Measurements from ENCODE around the gene BRCA1.

Gene BRCA1

DNA sequence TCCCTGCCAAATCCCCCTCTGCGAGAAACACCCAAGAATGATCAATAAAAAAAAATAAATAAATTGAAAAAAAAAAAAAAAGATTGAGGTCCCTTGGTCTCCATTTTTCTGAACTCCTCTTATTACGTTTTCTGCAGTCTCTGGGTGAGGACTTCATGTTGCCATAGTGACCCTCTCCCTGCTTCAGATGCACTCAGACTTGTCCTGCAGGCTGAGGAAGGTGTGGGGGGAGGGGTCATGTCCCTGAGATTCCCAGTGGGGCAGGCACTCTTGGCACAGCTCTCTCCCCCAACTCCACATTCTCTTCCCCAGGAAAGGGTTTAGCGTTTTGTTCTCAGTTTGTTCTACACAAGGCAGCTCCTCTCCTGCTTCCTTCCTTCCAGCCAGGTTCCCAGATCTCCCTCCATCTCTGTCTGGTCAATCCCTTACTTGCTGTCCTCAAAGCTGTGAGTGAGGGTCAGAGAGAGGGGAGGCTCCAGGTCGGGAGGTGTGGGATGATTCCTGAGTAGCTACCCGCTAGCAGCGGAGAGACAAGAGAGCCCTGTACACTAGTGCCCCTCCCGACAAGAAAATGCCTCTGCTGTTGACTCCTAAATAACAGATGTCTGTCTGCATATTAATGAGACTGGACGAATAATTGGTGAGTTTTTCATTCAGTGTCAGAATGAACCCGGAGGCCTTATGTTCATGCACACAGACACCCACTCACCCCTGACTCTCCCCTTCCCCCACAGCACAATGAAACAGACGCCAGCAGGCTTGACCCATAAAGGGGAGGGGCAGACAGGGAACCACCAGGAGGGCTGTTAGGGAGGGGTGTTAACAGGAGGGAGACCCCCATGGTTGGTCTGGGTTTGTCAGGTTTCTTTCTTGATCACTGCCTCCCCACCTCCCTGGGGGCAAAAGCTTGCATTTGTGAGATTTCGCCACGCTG, 90.9 kb downstream of the BRCA1 start:
- DNase-seq (ENCODE audit: low read depth in 2 of 2): no peak
- no peak overlapping the region for H3K4me3 ChIP-seq (replicated peaks in 1 of 2; ENCODE audit: low read depth in 2 of 2, low read length in 2 of 2)
- TF ChIP-seq, protein P1, sequence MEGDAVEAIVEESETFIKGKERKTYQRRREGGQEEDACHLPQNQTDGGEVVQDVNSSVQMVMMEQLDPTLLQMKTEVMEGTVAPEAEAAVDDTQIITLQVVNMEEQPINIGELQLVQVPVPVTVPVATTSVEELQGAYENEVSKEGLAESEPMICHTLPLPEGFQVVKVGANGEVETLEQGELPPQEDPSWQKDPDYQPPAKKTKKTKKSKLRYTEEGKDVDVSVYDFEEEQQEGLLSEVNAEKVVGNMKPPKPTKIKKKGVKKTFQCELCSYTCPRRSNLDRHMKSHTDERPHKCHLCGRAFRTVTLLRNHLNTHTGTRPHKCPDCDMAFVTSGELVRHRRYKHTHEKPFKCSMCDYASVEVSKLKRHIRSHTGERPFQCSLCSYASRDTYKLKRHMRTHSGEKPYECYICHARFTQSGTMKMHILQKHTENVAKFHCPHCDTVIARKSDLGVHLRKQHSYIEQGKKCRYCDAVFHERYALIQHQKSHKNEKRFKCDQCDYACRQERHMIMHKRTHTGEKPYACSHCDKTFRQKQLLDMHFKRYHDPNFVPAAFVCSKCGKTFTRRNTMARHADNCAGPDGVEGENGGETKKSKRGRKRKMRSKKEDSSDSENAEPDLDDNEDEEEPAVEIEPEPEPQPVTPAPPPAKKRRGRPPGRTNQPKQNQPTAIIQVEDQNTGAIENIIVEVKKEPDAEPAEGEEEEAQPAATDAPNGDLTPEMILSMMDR (IDR thresholded peaks at IDR 0.05; ENCODE audit: low read depth, low read length): no peak

DNA sequence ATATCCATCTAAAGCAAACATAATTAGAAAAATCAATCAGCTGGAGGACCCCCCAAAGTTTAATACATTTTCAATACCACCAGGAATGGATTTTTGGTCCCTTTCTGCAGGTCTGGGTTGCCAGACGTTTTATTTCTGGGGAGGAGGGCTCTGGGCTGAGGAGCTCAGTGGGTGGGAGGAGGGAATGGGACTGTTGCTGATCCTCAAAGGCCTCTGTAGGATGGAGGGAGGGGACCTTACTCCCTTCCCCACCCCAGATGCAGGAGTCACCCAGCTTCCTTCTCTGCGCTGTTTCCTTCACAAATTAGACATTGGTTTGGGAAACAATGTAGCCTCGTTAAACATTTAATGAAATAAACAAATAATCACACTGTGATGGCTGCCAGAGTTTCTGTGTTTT, 93.5 kb downstream of the BRCA1 start:
- H3K4me3 ChIP-seq (replicated peaks in 1 of 2; ENCODE audit: low read depth in 2 of 2, low read length in 2 of 2): no peak overlapping the region
- TF ChIP-seq, protein P1 (IDR thresholded peaks at IDR 0.05; ENCODE audit: low read depth, low read length): no peak
- no peak for DNase-seq (ENCODE audit: low read depth in 2 of 2)

DNA sequence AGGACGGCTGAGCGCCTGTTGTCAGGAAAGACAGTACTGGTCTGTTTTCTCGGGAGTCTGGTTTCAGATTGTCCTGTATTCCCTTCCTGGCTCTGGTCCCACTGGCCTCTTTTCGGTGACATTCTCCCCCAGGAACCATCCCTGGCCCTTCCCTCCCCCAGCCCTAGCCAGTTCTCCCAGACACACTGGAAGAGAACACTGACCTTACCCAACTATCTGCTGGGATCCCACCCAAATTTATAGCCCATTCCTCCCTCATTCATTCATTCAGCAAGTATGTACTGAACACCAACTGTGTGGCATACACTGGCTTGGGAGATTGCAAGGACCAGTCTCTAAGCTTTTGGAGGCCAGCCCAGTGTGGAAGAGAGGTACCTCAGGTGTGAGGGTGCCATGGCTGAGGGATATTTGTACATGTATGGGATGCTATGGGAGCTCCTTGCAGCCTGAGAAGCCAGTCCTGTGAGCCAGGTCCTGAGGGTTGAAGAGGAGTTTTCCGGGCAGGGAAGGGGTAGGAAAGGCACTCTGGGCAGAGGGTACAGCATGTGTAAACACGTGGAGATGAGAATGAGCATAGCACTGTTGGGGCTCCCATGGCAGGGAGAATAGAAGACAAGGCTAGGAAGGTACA, 94.9 kb downstream of the BRCA1 start:
- no peak for DNase-seq (ENCODE audit: low read depth in 2 of 2)
- TF ChIP-seq, protein P1 (IDR thresholded peaks at IDR 0.05; ENCODE audit: low read depth, low read length): no peak
- H3K4me3 ChIP-seq (replicated peaks in 1 of 2; ENCODE audit: low read depth in 2 of 2, low read length in 2 of 2): no peak overlapping the region

DNA sequence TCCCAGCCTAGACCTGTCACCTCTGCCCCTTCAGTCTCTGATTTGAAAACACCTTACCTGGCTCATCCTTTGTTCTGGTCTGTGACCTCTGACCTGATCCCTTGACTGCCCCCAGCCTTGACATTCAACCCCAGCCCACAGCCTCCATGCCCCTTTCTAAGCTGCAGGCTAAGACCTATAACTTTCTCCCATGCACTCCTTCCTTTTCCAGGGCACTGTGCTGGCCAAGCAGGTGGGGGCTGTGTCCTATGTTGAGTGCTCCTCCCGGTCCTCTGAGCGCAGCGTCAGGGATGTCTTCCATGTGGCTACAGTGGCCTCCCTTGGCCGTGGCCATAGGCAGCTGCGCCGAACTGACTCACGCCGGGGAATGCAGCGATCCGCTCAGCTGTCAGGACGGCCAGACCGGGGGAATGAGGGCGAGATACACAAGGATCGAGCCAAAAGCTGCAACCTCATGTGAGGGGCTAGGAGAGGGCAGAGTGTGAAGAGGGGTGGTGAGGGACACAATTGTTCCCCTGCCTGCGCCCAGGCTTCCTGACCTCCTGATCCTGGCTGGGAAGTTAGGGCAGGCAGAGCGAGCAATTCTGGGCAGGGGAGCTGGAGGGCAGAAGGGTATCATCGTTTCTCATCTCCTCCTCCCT, 96.8 kb downstream of the BRCA1 start:
- no peak overlapping the region for H3K4me3 ChIP-seq (replicated peaks in 1 of 2; ENCODE audit: low read depth in 2 of 2, low read length in 2 of 2)
- DNase-seq (ENCODE audit: low read depth in 2 of 2): no peak
- TF ChIP-seq, protein P1 (IDR thresholded peaks at IDR 0.05; ENCODE audit: low read depth, low read length): no peak

DNA sequence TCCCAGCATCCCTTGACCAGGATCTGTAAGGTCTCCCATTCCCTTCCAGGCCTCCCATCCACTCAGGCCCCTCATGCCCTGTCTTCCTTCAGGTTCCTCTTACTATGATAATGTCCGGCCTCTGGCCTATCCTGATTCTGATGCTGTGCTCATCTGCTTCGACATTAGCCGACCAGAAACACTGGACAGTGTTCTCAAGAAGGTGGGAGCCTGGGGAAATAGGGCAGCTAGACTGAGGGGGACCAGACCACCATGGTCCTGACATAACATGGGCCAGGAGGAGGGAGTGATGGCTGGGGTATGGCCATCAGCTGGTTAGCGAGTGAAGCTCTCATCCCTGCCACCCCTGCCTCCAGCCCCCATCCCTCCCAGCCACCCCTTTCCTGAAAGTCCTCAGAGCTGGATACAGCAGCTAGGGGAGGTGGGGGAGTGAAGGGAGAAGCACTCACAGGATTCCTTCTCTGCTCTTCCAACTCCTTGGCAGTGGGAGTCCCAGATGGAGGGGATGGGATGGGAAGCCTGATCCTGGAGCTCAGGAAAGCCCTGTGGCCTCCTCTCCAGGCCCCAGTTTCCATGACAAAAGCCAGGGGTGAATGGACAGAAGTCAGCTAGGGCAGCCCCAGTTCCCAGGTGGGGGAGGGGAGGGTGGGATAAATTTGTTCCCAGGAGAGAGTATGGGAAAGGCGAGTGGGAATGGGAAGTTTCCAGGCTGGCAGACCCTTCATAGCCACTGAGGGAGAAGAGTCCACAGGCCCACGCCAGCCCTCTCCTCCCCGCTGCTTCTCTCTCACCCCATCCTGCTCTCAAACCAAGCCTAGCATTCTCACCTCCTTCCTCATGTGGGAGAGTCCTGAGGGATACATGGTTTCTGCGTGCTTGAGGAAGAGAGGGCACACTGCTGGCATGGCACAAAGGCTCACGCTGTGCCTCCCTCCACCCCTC, 97.8 kb downstream of the BRCA1 start:
- no peak for DNase-seq (ENCODE audit: low read depth in 2 of 2)
- no peak overlapping the region for H3K4me3 ChIP-seq (replicated peaks in 1 of 2; ENCODE audit: low read depth in 2 of 2, low read length in 2 of 2)
- TF ChIP-seq, protein P1 (IDR thresholded peaks at IDR 0.05; ENCODE audit: low read depth, low read length): no peak

DNA sequence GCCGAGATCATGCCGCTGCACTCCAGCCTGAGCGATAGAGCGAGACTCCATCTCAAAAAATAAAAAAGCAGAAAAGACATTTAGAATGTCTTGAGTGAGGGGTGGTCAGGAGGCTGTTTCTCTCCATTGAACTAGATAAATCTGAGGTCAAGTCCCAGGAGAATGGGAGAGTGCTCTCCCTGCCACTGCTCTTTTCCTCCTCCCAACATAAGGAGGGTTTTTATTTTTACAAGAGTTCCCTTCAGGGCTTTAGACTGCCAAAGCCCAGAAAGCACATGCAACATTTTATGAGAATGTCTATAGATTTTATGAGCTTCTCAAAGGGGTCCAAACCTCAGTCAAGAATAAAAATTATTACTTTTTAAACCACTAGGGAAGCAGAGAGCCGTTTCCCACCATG, 98.6 kb downstream of the BRCA1 start:
- TF ChIP-seq, protein P1 (IDR thresholded peaks at IDR 0.05; ENCODE audit: low read depth, low read length): no peak
- no peak overlapping the region for H3K4me3 ChIP-seq (replicated peaks in 1 of 2; ENCODE audit: low read depth in 2 of 2, low read length in 2 of 2)
- no peak for DNase-seq (ENCODE audit: low read depth in 2 of 2)
